GM12892 (cell line): ENCODE results near the gene WDR27.

Experiments
- POLR2A ChIP-seq: IDR thresholded peaks from 2 replicates; pipeline ENCODE4 v1.6.1; 2011; ENCODE audit warnings: low read depth, low read length, control low read depth
- POLR2AphosphoS5 ChIP-seq: IDR thresholded peaks from 2 replicates; pipeline ENCODE4 v1.6.1; 2011; ENCODE audit warnings: low read depth, low read length, control low read depth
- TAF1 ChIP-seq: IDR thresholded peaks from 2 replicates; pipeline ENCODE4 v1.6.1; 2011; ENCODE audit warnings: low read depth, mild to moderate bottlenecking, control low read depth, low read length, borderline replicate concordance

DNA sequence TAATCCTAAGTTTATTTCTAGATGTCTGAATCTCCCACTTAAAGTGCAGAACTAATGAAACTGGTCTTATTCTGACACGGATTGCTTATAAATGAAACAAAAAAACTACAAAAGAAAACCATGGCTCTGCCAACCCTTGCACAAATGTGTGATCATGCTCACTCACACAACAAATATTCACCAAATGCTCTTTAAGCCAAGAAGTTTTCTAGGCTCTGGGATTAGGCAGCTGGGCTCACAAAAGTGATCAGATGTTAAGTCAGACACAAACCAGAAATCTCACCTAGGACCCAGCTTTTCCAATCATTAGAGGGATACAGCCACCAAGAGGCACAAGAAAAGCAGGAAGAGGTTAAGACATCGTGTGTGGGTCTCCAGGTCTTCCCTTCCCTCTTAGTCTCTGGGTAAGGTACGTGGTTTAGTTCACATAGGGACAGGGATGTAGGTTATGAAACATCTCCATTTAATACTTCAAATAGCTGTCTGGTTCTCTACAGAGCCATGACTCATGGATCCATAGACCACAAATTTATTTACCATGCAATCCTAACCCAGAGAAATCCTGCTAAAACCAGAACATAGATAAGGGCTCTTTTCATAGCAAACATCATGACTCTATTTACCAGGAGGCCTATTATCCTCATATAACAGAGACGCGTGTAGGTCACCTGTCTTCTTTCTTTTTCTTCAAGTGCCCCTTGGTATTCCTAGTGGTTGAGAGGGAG lies 165.2 kb downstream of the WDR27 start:
- TF ChIP-seq POLR2AphosphoS5, result no peak
- no peak for TF ChIP-seq TAF1
- TF ChIP-seq POLR2A, result no peak
